HepG2 (cell line): ENCODE data around the gene FAM114A2. TPM values are rescaled to one million over a fixed set of nuclear protein-coding genes. Genes with fewer than 3 reads are reported as not detected.
A peak's percentile ranks its signal among the peaks of the same experiment; 100 is the strongest.

Source experiments
- ADNP ChIP-seq: sonication (generic); formaldehyde crosslinking; IDR thresholded peaks from 2 replicates; pipeline ENCODE4 v1.4.0; 2020; ENCODE audit warnings: missing genetic modification reagents
- BCL3 ChIP-seq: sonication (generic); formaldehyde crosslinking; IDR thresholded peaks from 2 replicates; pipeline ENCODE4 v1.5.1; 2020; ENCODE audit warnings: mild to moderate bottlenecking, missing genetic modification reagents, moderate library complexity
- CTCF ChIP-seq: sonication (generic); formaldehyde crosslinking; IDR thresholded peaks from 2 replicates; pipeline ENCODE4 v1.5.0; 2020; ENCODE audit warnings: mild to moderate bottlenecking, missing genetic modification reagents, moderate library complexity
- HIVEP1 ChIP-seq: sonication (generic); formaldehyde crosslinking; IDR thresholded peaks from 2 replicates; pipeline ENCODE4 v1.4.0; 2020; ENCODE audit warnings: mild to moderate bottlenecking, missing genetic modification reagents
- HNRNPL ChIP-seq: fragments of 200-400 bp; formaldehyde crosslinking; IDR thresholded peaks from 2 replicates; pipeline ENCODE4 v1.6.1; 2017; ENCODE audit warnings: mild to moderate bottlenecking, low read depth, low read length
- RAD51 ChIP-seq: fragments of 450-650 bp; IDR thresholded peaks from 2 replicates; pipeline ENCODE4 v1.6.1; 2016; ENCODE audit warnings: borderline replicate concordance
- RXRB ChIP-seq: IDR thresholded peaks from 2 replicates; pipeline ENCODE4 v1.6.1; 2016; ENCODE audit warnings: borderline replicate concordance, missing genetic modification reagents, missing compliant biosample characterization
- SMC3 ChIP-seq: IDR thresholded peaks from 2 replicates; pipeline ENCODE4 v1.6.1; 2011; ENCODE audit warnings: low read length, improper control_type of control experiment
- SPEN ChIP-seq: sonication (generic); formaldehyde crosslinking; IDR thresholded peaks from 2 replicates; pipeline ENCODE4 v1.5.1; 2020; ENCODE audit warnings: low read depth, mild to moderate bottlenecking, missing genetic modification reagents
- U2AF2 ChIP-seq: fragments of 200-400 bp; formaldehyde crosslinking; IDR thresholded peaks from 2 replicates; pipeline ENCODE4 v1.6.1; 2017; ENCODE audit warnings: low read depth, mild to moderate bottlenecking, low read length
- ZNF687 ChIP-seq: sonication (generic); formaldehyde crosslinking; IDR thresholded peaks from 2 replicates; pipeline ENCODE4 v1.5.1; 2020; ENCODE audit warnings: mild to moderate bottlenecking, missing genetic modification reagents, moderate library complexity
- ZNF713 ChIP-seq: sonication (generic); formaldehyde crosslinking; IDR thresholded peaks from 2 replicates; pipeline ENCODE4 v1.4.0; 2020; ENCODE audit warnings: mild to moderate bottlenecking, missing genetic modification reagents
- ZNF773 ChIP-seq: sonication (generic); formaldehyde crosslinking; IDR thresholded peaks from 2 replicates; pipeline ENCODE4 v1.4.0; 2020; ENCODE audit warnings: missing genetic modification reagents, borderline replicate concordance
- ZNF816 ChIP-seq: sonication (generic); formaldehyde crosslinking; IDR thresholded peaks from 2 replicates; pipeline ENCODE4 v1.8.0; 2022; ENCODE audit warnings: missing genetic modification reagents, mild to moderate bottlenecking, borderline replicate concordance
- polyA plus RNA-seq, 8 experiments: library from polyadenylated mRNA; depleted of rRNA in 3 of 8; stranded (reverse) in 7 of 8; unstranded in 1 of 8; fragments of >200 nt; fragmentation: Illumina TruSeq in 4 of 8; extraction: Trizol in 4 of 8; gene quantifications; 2 replicates each; pipeline versions ENCODE4 v1.2.1 to v1.2.3, GENCODE V29; 2011 to 2016; ENCODE audit warnings: low read depth in 4 of 8, missing spikeins in 1 of 8, mixed read lengths in 1 of 8; ENCODE audit not compliant: insufficient read depth in 1 of 8
- total RNA-seq, 5 experiments: library from RNA; depleted of rRNA; stranded (reverse); fragments of >200 nt; fragmentation: Illumina TruSeq; extraction: Trizol; gene quantifications; 2 replicates each; pipeline ENCODE4 v1.2.3, GENCODE V29; 2016; ENCODE audit warnings: low read depth in 1 of 5

FAM114A2 gene
- total and polyA plus RNA-seq, 2 of the 13 experiments (the other 11 are each of a cell fraction or from before 2014, with no cell fraction given) = 6.9 to 11.4 TPM

DNA sequence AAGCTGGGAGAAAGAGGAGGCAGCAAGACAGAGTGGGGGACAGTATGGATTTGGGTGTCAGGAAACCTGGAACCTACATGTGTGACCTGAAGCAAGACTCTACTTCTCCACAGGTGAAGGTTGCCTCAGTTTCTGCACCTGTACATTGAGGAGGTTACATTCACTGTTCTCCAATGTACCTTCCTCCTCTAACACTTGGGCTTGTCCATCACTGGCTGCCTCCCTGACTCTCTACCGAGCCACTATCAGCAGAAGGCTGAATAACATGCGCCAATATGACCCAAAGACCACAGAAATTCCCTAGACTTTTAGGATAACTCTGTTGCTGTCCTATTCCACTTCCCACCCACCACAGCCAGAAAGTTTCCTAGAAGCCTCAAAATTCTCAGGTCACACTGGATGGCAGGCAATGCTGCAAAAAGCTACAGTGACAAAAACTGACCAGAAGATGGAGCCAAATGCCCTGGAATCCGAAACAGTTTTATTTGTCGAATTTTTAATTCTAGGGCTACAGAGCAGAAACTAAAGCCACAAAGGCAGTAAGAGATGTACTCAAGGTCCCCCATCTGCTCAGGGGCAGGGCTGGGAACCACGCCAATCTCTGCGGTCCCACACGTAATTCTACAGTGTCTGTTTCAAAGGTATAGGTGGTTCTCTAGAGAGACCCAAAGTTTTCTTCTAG, 64.4 kb downstream of the FAM114A2 start (continued):
- no peak for TF ChIP-seq ZNF687
- no peak for TF ChIP-seq ZNF713 (CRISPR knock-in tag)
- TF ChIP-seq CTCF (CRISPR knock-in tag) = peak; percentile 77
- TF ChIP-seq SPEN (CRISPR knock-in tag) = no peak
- TF ChIP-seq U2AF2 = no peak
- TF ChIP-seq ZNF773 (CRISPR knock-in tag) = no peak
- TF ChIP-seq ZNF816 (CRISPR knock-in tag) = no peak
- TF ChIP-seq RXRB (CRISPR knock-in tag) = no peak
- TF ChIP-seq RAD51 = no peak
- TF ChIP-seq SMC3 = peak; percentile 57
- TF ChIP-seq HIVEP1 (CRISPR knock-in tag) = no peak
- no peak for TF ChIP-seq HNRNPL
- no peak for TF ChIP-seq BCL3 (CRISPR knock-in tag)
- no peak for TF ChIP-seq ADNP (CRISPR knock-in tag)
